Stimulated activated naive B cell treated with anti-CD40 and anti-IgM and Interleukin-4, amounts not matched to agents 10 μg/mL and 1 μg/mL and 100 μg/mL, for 72 hours (primary cell): ENCODE results near the gene EXOC6.
"Not testable (repeated sequence)": the region's sequence is repeated elsewhere in the genome, so short reads cannot be mapped to it uniquely, and the experiment has no call there.

Source experiments
- ATAC-seq, 2 donors: fragments of 150-1000 bp; cut with Tn5 transposase; replicated peaks; 2 replicates each; pipeline ENCODE4 v1.10.0; 2021; ENCODE audit warnings: moderate library complexity in 1 of 2
- DNase-seq: peaks from one replicate; pipeline ENCODE4 v3.0.0; 2021
- H3K27ac Mint-ChIP-seq: one replicate; pipeline ENCODE4 v1.8.0; 2022; ENCODE audit warnings: mild to moderate bottlenecking, mixed read lengths
- H3K27me3 Mint-ChIP-seq, 2 donors: one replicate each; pipeline ENCODE4 v1.8.0; 2022; ENCODE audit warnings: mixed read lengths in 2 of 2
- H3K36me3 Mint-ChIP-seq, 2 donors: one replicate each; pipeline ENCODE4 v1.8.0; 2022; ENCODE audit warnings: mixed read lengths in 2 of 2, mild to moderate bottlenecking in 1 of 2
- H3K4me1 Mint-ChIP-seq, 2 donors: one replicate each; pipeline ENCODE4 v1.8.0; 2022; ENCODE audit warnings: mixed read lengths in 2 of 2, mild to moderate bottlenecking in 1 of 2
- H3K4me3 Mint-ChIP-seq, 2 donors: one replicate each; pipeline ENCODE4 v1.8.0; 2022; ENCODE audit warnings: mild to moderate bottlenecking in 2 of 2, mixed read lengths in 2 of 2, moderate library complexity in 1 of 2
- H3K9me3 Mint-ChIP-seq, 2 donors: one replicate each; pipeline ENCODE4 v1.8.0; 2022; ENCODE audit warnings: mixed read lengths in 2 of 2, mild to moderate bottlenecking in 1 of 2

Gene EXOC6

DNA sequence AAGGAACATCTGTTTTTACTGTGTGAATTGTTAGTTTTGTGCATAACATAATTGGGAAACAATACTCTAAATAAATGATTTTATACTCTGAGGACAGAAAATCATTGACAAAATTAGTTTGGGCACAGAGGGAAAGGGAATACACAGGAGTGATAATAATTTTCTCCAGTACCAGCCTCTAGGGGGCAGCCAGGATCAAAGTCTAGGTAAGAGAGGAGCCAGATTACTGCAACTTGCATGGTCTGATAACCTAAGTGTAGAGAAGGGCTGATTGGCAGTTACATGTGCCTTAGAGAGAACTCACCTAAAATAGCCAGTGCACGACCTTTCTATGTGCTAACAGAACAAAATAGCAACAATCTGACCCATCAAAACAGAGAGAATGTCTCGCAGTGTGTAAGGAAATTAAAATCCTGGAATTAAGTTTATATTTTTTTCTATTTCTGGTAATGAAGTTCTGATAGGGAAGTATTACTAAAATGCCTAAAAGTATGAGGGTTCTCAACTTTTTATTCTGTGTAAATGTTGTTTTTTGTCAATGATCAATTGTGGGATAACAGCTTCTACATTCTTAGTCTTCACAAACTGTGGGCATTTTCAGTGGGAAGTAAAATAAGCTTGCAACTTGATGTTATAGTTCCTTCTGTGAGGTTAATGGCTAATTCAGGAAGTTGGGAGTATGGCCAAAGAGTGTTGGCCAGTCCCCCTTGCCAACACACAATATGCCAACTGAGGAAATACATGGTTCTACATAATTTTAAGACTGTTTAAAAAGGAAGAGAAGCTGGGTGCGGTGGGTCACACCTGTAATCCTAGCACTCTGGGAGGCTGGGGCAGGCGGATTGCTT, 66.4 kb downstream of the EXOC6 start:
- Mint-ChIP-seq H3K4me3 (no peak overlapping the region), H3K36me3 (peaks cover 2 to 15% of the 10 kb centered on the region in 2 donors), H3K27ac (no peak overlapping the region), H3K9me3 (no peaks in the 10 kb centered on the region), H3K27me3 (no peaks in the 10 kb centered on the region), H3K4me1 (peaks cover 0 to 5% of the 10 kb centered on the region in 2 donors)
- ATAC-seq (peak; percentile 81 to 91), DNase-seq (peak; percentile 9)

DNA sequence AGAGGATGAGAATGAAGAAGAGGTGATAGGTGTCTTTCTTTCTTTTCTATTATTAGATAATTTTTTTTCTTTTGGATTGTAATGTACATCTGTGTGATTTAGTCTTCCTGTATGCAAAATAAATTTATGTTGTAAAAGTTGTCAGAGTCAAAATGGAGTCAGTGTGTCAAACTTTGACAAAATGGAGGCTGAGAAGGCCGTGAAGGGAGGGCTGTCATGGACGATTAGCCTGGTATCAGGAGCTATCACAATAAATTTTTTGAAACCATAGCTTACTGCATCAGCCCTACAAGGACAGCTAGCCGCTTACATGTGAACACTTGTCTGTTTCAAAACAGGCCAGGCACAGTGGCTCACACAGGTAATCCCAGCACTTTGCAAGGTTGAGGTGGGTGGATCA, 67.6 kb downstream of the EXOC6 start:
- Mint-ChIP-seq H3K27ac (no peak overlapping the region), H3K27me3 (no peaks in the 10 kb centered on the region)
- no peak for DNase-seq

DNA sequence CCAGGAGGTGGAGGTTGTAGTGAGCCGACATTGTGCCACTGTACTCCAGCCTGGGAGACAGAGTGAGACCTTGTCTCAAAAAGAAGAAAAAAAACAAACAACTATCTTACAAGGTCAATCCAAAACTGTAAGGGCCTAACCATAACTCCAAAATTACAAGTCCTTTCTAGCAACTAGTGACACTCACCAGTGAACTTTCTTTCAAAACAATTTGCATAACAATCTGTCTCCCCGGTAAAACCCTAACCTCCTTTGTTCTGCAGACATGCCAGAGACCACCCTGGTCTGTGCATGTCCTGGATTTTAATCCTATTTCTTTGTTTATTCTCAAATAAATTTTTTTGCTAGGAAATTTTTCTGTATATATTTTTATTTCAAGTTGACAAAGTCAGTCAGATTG, 68.1 kb downstream of the EXOC6 start:
- no peaks in the 10 kb centered on the region for H3K27me3 Mint-ChIP-seq
- H3K9me3 Mint-ChIP-seq, result peaks cover 3 to 5% of the 10 kb centered on the region in 2 donors
- peaks cover 9 to 24% of the 10 kb centered on the region in 2 donors for H3K36me3 Mint-ChIP-seq
- ATAC-seq (no peak), DNase-seq (no peak)
- peaks cover 0 to 5% of the 10 kb centered on the region in 2 donors for H3K4me1 Mint-ChIP-seq
- H3K4me3 Mint-ChIP-seq, result no peak overlapping the region
- no peak overlapping the region for H3K27ac Mint-ChIP-seq

More for the DNA sequence above, 67.6 kb downstream of the EXOC6 start:
- H3K9me3 Mint-ChIP-seq, result peaks cover 2% of the 10 kb centered on the region in 2 donors
- H3K36me3 Mint-ChIP-seq, result peaks cover 6 to 20% of the 10 kb centered on the region in 2 donors
- no peak overlapping the region for H3K4me3 Mint-ChIP-seq
- H3K4me1 Mint-ChIP-seq, result peaks cover 0 to 5% of the 10 kb centered on the region in 2 donors
- no peak for ATAC-seq

DNA sequence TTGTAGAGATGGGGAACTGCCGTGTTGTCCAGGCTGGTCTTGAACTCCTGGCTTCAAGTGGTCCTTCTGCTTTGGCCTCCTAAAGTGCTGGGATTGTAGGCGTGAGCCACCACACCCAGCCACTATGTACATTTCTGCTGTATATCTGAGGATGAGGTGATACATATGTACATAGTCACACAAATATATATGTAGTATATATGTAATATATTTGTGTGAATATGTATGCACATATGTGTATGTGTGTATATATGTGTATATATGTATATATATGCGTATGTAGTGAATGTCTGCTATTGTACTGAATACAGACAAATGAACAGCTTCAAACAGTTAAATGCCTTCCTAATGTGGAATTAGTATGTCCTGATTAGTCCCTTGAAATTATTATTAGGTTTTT, 70.3 kb downstream of the EXOC6 start:
- ATAC-seq (no peak), DNase-seq (no peak)
- Mint-ChIP-seq H3K4me3 (no peak overlapping the region), H3K9me3 (peaks cover 4 to 5% of the 10 kb centered on the region in 2 donors), H3K36me3 (peaks cover 16 to 33% of the 10 kb centered on the region in 2 donors), H3K27me3 (no peaks in the 10 kb centered on the region), H3K4me1 (peaks cover 4 to 9% of the 10 kb centered on the region in 2 donors), H3K27ac (no peak overlapping the region)

DNA sequence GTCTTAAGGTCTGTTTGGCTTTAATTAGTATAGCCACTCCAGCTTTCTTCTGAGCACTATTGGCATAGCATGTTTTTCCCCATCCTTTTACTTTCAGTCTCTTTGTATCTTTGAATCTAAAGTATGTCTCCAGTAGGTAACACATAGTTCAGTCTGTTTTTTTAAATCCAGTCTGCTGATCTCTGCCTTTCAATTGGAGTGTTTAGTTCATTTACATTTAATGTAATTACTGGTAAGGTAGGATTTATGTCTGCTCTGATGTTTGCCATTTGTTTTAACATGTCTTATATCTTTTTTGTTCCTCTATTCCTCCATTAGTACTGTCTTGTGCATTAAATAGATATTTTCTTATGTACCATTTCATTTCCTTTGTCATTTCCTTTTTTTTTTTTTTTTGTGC, 72.5 kb downstream of the EXOC6 start:
- Mint-ChIP-seq H3K4me1 (peaks cover 4% of the 10 kb centered on the region in 2 donors), H3K36me3 (peaks cover 16 to 30% of the 10 kb centered on the region in 2 donors), H3K27ac (no peak overlapping the region), H3K9me3 (peaks cover 4 to 5% of the 10 kb centered on the region in 2 donors), H3K4me3 (no peak overlapping the region), H3K27me3 (no peaks in the 10 kb centered on the region)
- no peak for DNase-seq
- ATAC-seq, result no peak

DNA sequence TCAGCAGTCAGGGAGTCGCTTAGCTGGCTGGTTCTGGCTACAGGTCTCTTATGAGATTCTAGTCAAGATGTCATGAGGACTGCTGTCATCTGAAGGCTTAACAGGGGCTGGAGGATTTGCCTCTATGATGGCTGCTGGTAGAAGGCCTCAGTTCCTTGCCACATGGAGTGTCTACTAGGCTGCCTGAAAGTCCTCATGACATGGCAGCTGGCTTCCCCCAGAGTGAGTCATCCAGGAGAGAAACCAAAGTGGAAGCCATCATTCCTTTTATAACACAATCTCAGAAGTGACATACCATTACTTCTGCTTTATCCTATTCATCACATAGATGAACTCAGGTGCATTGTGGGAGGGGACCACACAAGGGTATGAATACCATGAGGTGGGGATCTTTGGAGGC, 75.1 kb downstream of the EXOC6 start:
- Mint-ChIP-seq H3K4me3 (no peak overlapping the region), H3K27me3 (no peaks in the 10 kb centered on the region), H3K9me3 (peaks cover 4 to 5% of the 10 kb centered on the region in 2 donors), H3K4me1 (peaks cover 4% of the 10 kb centered on the region in 2 donors), H3K27ac (no peak overlapping the region), H3K36me3 (peaks cover 16 to 31% of the 10 kb centered on the region in 2 donors)
- DNase-seq (no peak), ATAC-seq (peak in 1 of 2 donors; percentile 64)

DNA sequence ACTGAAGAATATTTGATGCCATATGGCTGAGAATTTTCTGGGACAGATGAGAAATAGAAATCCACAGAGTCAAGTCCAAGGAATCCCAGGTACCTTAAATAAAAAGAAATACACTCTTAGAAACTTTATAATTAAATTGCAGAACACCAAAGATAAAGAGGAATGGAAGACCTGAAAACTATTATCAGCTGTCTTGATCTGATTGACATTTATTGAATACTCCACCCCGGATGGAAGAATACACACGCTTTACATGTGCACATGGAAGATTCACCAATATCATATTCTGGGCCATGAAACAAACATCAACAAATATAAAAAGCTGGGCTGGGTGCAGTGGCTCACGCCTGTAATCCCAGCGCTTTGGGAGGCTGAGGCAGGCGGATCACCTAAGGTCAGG, 81.6 kb downstream of the EXOC6 start:
- Mint-ChIP-seq H3K4me3 (no peak overlapping the region), H3K27me3 (no peaks in the 10 kb centered on the region), H3K36me3 (peaks cover 6 to 16% of the 10 kb centered on the region in 2 donors), H3K9me3 (no peaks in the 10 kb centered on the region), H3K27ac (no peak overlapping the region), H3K4me1 (no peaks in the 10 kb centered on the region)
- no peak for DNase-seq
- ATAC-seq, result no peak

DNA sequence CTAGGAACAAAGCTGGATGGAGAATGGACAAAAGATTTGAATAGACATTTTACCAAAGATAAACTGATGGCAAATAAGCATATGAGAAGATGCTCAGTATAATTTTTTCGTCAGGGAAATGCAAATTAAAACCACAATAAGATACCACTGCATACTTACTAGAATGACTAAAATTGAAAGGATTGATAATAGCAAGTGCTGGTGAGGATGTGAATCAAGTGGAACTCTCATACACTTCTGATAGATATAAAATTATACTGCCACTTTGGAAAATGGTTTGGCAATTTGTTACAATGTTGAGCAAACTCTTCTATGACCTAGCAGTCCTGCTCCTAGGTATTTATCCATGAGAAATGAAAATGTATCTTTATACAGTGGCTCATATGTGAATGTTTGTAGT, 83.3 kb downstream of the EXOC6 start:
- H3K36me3 Mint-ChIP-seq, result peaks cover 6 to 16% of the 10 kb centered on the region in 2 donors
- H3K27me3 Mint-ChIP-seq, result no peaks in the 10 kb centered on the region
- H3K4me1 Mint-ChIP-seq, result no peaks in the 10 kb centered on the region
- no peak overlapping the region for H3K27ac Mint-ChIP-seq
- DNase-seq (no peak), ATAC-seq (no peak)
- no peak overlapping the region for H3K4me3 Mint-ChIP-seq
- H3K9me3 Mint-ChIP-seq, result no peaks in the 10 kb centered on the region

DNA sequence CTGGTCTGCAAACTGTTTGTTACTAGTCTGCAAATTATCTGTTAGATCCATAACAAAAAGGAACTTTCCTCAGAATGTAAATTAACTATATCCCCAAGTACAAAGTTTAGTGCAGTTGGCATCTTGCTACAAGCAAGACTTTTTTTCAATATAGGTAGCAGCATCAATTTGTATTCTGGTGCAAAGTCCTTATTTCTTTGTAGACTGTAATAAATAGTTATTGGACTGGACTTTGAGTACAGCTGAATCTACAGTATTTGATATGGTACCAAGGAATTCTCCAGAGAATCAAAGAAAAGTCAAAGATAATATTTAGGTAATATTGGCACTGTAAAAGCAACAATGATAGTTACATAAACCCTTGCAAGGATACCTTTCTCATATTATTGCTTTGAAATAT, 89.6 kb downstream of the EXOC6 start:
- Mint-ChIP-seq H3K27me3 (no peaks in the 10 kb centered on the region), H3K9me3 (no peaks in the 10 kb centered on the region), H3K4me1 (no peaks in the 10 kb centered on the region), H3K27ac (no peak overlapping the region), H3K4me3 (no peak overlapping the region), H3K36me3 (peaks cover 2 to 3% of the 10 kb centered on the region in 2 donors)
- no peak for ATAC-seq
- no peak for DNase-seq

DNA sequence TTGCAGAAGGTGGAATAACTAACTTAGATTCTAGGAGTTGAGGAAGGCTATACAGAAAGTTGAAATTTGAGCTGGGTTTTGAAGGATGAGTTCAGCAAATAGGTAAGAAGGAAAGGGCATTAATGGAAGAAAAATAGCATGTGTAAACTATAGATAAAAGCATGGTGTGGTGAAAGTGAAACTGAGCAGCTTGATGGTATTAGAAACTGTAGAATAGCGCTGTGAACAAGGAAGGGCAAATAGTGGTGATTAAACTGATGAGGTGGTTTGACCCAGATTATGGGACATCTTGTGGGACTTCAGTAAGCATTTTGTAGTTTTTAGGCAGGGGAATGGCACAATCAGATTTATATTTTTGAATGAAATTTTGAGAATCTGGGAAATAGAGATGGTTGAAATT, 90.5 kb downstream of the EXOC6 start:
- no peaks in the 10 kb centered on the region for H3K9me3 Mint-ChIP-seq
- H3K36me3 Mint-ChIP-seq, result peaks cover 6 to 8% of the 10 kb centered on the region in 2 donors
- no peak overlapping the region for H3K27ac Mint-ChIP-seq
- no peaks in the 10 kb centered on the region for H3K27me3 Mint-ChIP-seq
- no peaks in the 10 kb centered on the region for H3K4me1 Mint-ChIP-seq
- DNase-seq (no peak), ATAC-seq (no peak)
- H3K4me3 Mint-ChIP-seq, result no peak overlapping the region

DNA sequence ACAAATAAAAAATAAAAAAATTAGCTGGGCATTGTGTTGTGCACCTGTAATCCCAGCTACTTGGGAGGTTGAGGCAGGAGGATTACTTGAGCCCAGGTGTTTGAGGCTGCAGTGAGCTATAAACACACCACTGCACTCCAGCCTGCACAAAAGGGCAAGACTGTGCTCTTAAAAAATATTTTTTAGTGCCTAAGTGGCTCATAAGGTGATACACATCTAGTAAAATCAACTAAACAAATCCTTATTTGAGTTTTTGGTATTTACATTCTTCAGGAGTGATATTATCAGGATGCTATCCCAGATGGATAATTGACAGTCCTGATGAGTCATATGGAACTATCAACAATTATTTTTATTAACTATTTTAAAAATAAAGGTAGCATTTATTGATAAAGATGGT, 93.9 kb downstream of the EXOC6 start:
- Mint-ChIP-seq H3K4me1 (no peaks in the 10 kb centered on the region), H3K4me3 (no peak overlapping the region), H3K27me3 (no peaks in the 10 kb centered on the region)

DNA sequence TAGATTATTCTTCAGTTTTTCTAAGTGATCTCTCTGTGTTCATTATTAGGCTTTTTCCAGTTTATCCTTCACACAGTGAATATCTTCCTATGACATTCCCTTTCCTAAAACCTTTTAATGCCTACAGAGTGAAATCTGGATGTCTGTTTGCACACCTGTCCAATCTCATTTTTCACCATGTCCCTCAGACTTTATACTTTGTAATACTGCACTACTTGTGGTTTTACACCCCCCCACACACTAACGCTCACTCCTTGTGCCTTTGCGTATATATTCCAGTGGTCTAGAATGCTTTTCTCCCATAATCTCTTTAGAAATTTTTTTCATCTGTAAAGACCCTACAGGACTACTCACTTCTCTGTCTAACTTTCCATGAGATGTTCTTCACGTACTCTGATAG, 98.2 kb downstream of the EXOC6 start:
- Mint-ChIP-seq H3K4me1 (no peaks in the 10 kb centered on the region), H3K27ac (no peak overlapping the region), H3K36me3 (peaks cover 34 to 46% of the 10 kb centered on the region in 2 donors), H3K27me3 (no peaks in the 10 kb centered on the region), H3K4me3 (no peak overlapping the region), H3K9me3 (no peaks in the 10 kb centered on the region)
- ATAC-seq (no peak), DNase-seq (no peak)

More for the DNA sequence above, 93.9 kb downstream of the EXOC6 start:
- Mint-ChIP-seq H3K9me3 (no peaks in the 10 kb centered on the region), H3K27ac (no peak overlapping the region), H3K36me3 (peaks cover 24% of the 10 kb centered on the region in 2 donors)
- ATAC-seq (no peak), DNase-seq (no peak)

DNA sequence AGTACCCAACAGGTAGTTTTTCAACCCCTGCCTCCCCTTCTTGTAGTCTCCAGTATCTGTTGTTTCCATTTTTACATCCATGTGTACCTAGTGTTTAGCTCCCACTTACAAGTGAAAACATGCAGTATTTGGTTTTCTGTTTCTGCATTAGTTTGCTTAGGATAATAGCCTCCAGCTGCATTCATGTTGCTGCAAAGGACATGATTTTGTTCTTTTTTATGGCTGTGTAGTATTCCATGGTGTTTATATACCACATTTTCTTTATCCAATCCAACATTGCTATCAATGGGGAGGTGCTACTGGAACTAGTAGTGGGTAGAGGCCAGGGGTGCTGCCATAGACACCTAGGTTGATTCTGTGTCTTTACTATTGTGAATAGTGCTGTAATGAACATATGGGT, 104.3 kb downstream of the EXOC6 start:
- peaks cover 22 to 37% of the 10 kb centered on the region in 2 donors for H3K36me3 Mint-ChIP-seq
- H3K9me3 Mint-ChIP-seq, H3K27ac Mint-ChIP-seq, H3K4me1 Mint-ChIP-seq, H3K27me3 Mint-ChIP-seq, H3K4me3 Mint-ChIP-seq, ATAC-seq, DNase-seq: not testable (repeated sequence)

DNA sequence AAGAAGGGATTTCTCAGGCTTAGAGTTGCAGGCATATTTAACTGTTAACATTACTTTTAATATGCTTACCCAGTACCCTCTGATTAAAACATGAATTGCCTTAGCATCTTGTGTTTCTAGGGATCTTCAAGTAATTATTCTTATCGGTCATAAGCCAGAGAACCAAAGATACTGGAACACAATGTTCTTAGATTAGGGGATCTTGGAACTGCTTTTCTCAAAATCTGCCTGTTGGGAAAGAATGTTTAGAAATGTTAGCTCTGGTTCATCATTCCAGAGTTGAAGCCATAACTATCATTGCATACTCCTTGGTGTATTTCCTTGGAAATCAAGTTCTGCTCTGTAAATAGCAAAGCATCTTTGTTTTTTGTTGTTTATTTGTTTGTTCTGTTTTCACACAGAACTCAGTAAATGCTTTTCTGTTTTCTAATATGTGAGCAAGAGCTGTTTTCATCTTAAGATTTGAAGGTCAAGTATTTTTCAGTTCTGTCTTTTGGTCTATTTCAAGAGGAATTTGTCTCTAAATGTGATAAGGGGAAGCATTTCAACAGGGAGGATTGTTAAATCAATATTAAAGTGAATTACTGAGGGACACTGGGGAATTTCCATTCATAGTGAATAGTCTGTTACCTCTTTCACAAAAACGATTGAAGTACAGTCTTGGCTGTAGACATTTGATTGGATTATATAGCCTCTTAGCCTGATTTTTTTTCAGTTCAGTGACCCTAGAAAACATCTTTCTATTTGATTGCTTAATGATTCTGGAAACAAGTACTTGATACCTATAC, 109.1 kb downstream of the EXOC6 start:
- ATAC-seq (peak; percentile 33 to 57), DNase-seq (no peak)
- Mint-ChIP-seq H3K4me3 (peak overlapping the region; percentile 25 to 66), H3K27me3 (no peaks in the 10 kb centered on the region), H3K36me3 (peaks cover 8 to 27% of the 10 kb centered on the region in 2 donors), H3K27ac (peak overlapping the region; percentile 49), H3K9me3 (no peaks in the 10 kb centered on the region), H3K4me1 (peaks cover 4 to 17% of the 10 kb centered on the region in 2 donors)
